Measurements from ENCODE around the gene BCR.

BCR gene

DNA sequence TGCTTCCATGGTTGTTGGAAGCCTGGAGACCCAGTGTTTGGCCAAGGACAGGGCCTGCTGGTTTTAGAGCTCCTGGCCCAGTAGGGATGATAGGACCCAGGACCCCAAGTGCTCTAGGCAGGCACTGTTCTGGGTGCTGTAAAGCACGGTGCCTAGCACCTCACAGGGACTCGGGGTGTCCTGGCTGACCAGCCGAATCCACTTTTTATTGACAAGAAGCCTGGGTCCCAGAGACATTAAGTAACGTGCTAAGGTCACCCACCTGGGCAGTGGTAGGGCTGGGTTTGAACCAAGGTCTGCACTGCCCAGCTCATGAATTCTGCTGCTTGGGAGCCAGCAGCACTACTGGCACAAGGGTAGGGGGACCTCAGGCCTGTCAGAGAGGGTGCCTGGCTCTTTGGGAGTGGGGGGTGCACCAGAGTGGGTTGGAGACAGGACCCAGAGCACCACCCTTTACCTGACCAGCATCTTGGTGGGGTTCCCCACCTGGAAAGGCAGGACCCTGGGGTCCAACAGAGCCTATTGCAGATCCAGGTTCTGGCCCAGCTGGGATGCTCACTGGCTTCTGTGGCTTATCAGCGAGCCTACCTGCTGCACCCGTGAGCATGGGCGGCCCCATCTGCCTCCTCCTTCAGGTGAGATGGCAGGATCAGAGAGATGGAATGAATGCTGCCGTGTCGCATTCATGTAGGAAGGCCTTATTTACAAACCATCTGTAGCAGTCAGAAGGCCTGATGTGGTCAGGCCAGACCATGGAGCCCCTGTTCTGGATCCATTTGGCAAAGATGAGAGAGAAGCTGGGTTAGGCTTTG, 52.0 kb downstream of the BCR start:
- FAIRE-seq = no peak

- no peak for FAIRE-seq
These were observed 52.8 kb downstream of the BCR start for GRCh38 chr22:23233084-23233531.

GRCh38 chr22:23233752-23234408, 53.6 kb downstream of the BCR start:
- FAIRE-seq = no peak

GRCh38 chr22:23234409-23235161, 54.3 kb downstream of the BCR start:
- FAIRE-seq = no peak

- no peak for FAIRE-seq
These were observed 55.1 kb downstream of the BCR start for GRCh38 chr22:23235425-23235824.

- no peak for FAIRE-seq
These were observed 55.7 kb downstream of the BCR start for GRCh38 chr22:23236026-23236425.

GRCh38 chr22:23236440-23237184, 56.3 kb downstream of the BCR start:
- no peak for FAIRE-seq

- no peak for FAIRE-seq
These were observed 57.0 kb downstream of the BCR start for GRCh38 chr22:23237201-23237798.

- no peak for FAIRE-seq
These were observed 57.5 kb downstream of the BCR start for GRCh38 chr22:23237841-23238240.

GRCh38 chr22:23238707-23239106, 58.4 kb downstream of the BCR start:
- no peak for FAIRE-seq

- FAIRE-seq = no peak
These were observed 59.1 kb downstream of the BCR start for GRCh38 chr22:23239429-23239828.

DNA sequence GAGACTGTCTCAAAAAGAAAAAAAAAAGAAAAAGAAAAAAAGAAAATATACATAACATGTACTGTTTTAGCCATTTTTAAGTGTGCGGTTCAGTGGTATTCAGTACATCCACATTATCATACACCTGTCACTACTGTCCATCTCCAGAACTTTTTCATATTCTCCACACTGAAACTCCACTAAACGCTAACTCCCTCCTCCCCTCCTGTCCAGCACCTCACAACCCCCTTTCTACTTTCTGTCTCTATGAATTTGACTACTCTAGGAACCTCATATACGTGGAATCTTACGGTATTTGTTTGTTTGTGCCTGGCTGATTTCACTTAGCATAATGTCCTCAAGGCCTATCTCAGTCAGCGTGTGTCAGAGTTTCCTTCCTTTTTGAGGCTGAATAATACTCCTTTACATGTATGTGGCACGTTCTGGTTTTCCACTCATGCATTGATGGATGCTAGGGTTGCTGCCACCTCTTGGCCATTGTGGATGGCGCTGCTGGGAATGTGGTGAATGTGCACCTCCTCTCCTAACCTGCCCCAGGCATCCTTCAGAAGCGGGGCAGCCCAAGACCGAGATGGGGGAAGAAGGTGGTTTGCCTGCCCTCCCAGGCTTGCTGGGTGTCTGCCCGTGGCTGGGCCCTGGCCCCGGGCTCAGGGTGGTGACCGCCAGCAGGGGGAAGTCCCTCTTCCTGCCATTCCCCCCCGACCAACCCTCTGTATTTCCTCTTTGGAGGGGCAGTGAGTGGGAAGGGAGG, 60.5 kb downstream of the BCR start:
- FAIRE-seq = no peak

GRCh38 chr22:23241562-23242472, 61.5 kb downstream of the BCR start:
- no peak for FAIRE-seq

DNA sequence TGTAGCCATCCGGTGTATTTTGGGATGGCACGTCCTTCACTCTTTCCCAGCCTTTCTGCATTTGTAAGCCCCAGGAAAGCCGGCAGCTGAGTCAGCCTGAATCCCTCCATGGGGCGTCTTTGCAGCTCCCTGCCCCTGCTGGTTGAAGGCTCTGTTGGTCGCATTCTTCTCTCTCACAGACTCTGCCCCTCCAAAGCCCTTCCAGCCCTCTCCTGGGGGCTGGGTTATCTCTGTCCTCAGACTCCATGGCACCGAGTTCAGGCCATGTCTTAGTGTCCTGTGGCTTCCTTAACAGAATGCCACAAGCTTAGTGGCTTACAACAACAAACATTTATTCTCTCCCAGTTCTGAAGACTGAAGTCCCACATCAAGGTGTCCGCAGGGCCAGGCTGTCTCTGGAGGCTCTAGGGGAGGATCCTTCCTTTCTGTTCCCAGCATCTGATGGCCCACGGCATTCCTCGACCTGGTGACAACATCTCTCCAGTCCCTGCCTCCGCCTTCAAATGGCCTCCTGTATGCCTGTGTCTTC, 62.2 kb downstream of the BCR start:
- FAIRE-seq = no peak

DNA sequence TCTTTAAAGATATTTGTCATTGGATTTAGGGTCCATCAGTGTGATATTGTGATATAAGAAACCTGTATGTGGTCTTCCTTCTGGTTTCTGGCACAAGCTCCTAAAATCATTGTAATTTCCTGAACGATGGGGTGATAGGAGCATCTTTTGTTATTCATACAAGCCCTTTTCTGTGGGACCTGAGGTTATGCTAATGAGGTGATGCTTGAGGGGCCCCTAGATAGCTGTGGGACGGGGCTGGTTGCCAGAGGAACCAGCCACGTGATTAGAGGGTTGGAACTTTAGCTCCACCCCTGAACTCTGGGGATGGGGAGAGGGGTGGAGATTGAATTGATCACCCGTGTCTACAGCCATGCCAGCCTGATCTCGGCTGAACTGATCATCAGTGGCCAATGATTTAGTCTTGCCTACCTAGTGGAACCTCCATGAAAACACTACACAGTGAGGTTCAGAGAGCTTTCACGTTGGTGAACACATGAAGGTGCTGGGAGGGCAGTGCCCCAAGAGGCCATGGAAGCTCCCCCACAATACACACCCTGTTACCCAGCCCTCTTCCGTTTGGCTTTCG, 62.8 kb downstream of the BCR start:
- no peak for FAIRE-seq

DNA sequence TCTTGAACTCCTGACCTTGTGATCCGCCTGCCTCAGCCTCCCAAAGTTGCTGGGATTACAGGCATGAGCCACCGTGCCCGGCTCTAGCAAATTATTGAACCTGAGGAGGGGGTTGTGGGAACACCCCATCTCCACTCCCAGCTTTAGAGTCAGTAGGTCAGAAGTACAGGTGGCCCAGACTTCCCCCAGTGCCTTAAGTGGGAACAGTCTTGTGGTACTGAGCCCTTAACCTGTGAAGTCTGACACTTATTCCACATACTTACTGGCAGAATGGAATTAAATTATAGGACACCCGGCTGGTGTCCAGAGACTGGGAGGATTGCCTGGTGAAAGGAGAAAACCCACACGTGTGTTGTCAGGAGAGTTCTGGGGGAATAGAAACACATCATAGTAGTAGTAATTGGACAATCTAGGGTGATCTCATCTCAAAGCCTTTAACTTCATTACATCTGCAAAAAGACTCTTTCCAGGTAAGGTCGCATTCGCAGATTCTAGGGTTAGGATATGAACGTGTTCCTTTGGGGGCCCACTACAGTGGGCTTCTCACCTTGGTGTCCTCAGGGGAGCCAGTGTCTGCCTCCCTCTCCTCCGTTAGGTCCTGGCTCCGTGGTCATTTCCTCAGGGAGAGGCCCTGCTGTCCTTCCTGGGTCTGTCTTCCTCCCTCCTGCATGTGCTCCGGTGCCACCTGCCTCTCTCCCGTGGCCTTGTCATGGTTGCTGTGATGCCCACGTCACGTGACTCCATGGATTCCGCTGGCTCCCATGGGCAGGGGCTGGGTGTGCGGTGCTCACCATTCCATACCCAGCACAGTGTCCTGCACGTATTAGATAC, 63.8 kb downstream of the BCR start:
- no peak for FAIRE-seq

DNA sequence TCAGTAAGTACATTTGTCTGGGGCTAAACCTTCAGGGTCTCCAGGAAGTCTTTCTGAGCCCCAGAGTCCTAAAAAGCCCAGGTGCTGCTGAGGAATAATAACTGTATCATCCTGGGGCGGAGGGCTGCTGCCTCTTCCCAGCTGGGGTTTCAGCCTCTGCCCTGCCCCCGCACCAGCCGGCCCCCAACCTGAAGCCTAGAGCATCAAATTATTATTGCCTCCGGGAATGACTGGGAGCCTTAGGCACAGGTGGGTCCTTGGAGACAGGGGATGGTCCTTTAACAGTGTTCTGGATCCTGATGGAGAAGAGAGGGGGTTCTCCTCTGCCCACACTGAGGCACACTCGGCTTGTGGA, 64.4 kb downstream of the BCR start:
- no peak for FAIRE-seq

GRCh38 chr22:23245045-23245798, 64.9 kb downstream of the BCR start:
- no peak for FAIRE-seq

DNA sequence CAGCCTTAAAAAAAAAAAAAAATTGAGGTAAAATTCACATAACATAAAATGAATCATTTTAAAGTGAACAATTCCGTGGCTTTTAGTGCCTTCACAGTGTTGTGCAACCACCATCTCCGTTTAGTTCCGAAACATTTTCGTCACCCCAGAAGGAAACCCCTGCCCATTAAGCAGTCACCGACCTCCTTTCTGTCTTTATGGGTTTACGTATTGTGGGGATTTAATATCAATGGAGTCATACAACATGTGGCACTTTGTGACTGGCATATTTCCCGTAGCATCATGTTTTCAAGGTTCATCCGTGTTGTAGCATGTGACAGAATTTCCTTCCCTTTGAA, 65.5 kb downstream of the BCR start:
- no peak for FAIRE-seq
